HG03521 (cell line): ENCODE results near the gene ADGRD1.

ENCODE experiments used
- ATAC-seq: cut with Tn5 transposase; IDR thresholded peaks from one replicate; pipeline ENCODE4 v1.9.1; 2021; ENCODE audit warnings: mild to moderate bottlenecking, moderate library complexity; ENCODE audit not compliant: unreplicated experiment

ADGRD1 gene

GRCh38 chr12:130965214-130965613, 11.5 kb downstream of the ADGRD1 start:
- ATAC-seq, result no peak

- ATAC-seq, result no peak
Measured at GRCh38 chr12:130965668-130966067, 12.0 kb downstream of the ADGRD1 start.

DNA sequence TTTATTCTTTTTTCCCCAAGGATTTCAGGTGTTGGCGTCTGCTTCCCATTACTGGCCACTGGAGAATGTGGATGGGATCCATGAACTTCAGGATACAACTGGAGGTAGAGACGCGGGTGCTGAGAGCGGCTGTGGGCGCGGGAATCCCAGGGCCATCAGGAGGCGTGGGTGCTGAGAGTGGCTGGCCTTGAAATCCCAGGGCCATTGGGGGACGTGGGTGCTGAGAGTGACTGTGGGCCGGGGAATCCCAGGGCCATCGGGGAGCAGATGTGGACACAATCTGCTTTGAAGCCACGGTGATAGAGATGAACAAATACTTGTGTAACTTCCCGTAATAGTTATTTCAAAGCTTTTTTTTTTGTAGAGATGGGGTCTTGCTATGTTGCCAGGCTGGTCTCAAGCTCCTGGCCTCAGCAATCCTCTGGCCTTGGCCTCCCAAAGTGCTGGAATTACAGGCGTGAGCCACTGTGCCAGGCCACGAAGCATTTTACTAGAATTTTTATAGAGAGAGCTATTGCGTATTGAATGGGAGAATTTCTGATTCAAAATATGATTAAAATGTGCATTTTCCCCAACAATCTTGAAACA, 12.8 kb downstream of the ADGRD1 start:
- no peak for ATAC-seq

DNA sequence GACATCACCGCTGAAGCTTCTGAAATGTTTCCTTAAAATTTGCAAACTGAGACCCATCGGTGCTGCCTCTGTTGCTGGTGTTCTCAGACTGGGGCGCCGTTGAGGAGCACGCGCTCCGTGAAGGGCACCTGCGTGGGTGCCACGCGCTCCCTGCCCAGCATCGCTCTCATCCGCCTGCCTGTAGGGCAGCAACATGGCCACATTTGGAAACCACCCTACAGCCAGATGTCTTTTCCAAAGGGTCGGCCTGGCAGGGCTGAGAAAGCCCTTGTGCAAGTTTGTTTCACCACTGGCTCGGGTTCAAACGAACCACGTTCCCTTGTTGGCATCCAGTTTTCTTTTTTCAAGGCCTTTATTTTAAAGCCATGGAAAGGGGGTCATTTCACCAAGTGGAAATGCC, 13.9 kb downstream of the ADGRD1 start:
- ATAC-seq, result no peak

DNA sequence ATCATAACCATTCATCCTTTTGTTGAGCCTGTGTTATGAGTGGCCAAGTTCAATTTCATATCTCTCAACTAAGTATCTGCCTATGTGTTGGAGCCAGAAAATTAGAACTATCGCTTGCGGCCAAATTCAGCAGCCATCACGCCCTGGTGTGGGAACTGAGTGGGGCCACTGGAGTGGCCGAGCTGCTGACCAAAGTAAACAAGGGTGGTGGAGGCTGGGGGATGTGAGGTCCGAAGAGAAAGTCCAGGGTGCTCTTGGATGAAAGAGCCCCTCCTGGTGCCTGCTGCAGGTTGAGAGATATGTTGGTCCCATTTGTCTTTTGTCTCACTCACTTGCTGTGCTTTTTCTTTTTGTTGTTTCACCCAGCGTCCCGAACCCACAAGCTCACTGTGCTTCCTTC, 14.9 kb downstream of the ADGRD1 start:
- ATAC-seq, result no peak

GRCh38 chr12:130969223-130969622, 15.5 kb downstream of the ADGRD1 start:
- ATAC-seq, result no peak

DNA sequence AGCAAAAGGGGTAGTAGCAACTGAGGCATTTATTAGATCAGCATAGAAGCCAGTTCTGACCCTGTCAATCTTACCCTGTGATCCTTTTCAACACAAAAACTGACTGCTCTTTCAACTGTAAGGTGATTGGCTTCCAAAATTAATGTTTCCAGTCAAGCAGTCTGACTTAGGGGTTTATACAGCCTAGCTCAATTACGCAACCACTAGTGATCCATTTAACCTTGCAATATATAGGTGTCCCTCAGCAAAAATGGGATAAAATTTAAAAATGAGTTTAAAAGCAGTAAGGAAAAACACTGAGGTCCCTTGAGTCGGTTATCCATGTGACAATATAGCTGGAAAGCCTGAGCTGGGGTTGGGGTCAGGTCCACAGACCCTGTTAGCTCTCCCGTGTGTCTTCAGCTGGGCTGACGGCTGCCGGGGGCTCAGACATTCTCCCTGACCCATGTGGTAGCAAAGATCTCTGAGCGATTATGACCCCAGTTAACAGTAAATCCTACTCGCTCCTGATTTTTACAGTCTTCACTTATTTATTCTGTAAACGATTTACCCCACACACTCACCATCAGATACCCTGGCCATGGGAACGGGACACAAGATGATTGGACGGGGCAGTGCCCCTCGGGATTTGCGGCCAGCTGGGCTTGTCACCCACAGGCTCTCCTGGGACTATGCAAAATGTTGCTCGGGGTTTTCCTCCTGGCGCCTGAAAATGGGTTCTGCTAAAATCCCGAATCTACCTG, 16.6 kb downstream of the ADGRD1 start:
- no peak for ATAC-seq

DNA sequence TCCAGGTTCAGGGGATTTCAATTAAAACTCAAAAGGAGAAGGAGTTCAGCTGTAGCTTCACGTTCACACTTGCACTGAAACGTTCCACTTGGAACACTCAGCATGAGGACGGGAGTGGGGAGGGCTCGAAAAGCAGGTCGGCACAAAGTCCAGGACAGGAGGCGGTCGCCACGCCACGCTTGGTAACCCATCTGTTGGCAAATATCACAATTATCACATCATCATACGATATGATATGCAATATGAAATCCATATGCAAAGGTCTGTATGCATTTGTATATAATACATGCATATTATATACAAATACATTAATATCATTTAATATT, 17.2 kb downstream of the ADGRD1 start:
- no peak for ATAC-seq

- no peak for ATAC-seq
Measured at GRCh38 chr12:130971925-130972585, 18.3 kb downstream of the ADGRD1 start.

- ATAC-seq, result no peak
Measured at GRCh38 chr12:130972586-130972950, 18.9 kb downstream of the ADGRD1 start.

GRCh38 chr12:130973109-130973508, 19.4 kb downstream of the ADGRD1 start:
- ATAC-seq, result no peak

DNA sequence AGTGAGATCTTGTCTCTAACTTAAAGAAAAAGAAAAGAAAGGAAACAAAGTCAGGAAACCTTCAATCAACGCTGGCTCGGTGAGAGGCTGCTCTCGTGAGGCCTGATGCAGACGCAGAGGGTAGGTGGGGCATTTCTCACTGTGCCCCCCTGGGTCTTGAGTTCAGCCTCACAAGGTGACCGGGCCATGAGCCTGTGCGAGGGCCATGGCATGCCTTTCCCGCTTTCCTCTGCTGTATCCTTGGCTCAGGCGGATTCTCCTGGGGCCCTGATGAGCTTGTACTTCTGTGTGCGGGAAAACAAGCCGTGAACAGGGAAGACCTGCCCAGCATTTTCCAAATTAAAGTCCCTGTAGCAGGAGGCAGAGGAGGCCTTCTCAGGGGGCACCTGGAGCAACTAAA, 20.2 kb downstream of the ADGRD1 start:
- no peak for ATAC-seq

- no peak for ATAC-seq
Measured at GRCh38 chr12:130975116-130975515, 21.4 kb downstream of the ADGRD1 start.

- ATAC-seq, result no peak
Measured at GRCh38 chr12:130976171-130976720, 22.5 kb downstream of the ADGRD1 start.

GRCh38 chr12:130977046-130977742, 23.5 kb downstream of the ADGRD1 start:
- ATAC-seq, result no peak

DNA sequence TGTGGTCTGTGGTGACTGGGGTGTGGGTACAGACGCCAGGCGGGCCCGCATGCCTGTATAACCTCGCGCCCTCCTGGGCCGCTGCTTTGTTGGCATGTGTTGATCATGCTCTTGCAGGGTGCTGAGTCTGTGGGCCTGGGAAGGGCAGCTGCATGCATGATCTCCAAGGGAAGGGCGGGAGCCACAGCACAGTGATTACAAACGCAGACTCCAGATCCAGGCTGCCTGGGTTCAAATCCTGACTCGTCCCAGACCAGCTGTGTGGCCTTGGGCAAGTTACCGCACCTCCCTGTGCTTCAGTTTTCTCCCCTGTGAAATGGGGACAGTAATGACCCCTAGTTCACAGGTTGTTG, 24.0 kb downstream of the ADGRD1 start:
- no peak for ATAC-seq

DNA sequence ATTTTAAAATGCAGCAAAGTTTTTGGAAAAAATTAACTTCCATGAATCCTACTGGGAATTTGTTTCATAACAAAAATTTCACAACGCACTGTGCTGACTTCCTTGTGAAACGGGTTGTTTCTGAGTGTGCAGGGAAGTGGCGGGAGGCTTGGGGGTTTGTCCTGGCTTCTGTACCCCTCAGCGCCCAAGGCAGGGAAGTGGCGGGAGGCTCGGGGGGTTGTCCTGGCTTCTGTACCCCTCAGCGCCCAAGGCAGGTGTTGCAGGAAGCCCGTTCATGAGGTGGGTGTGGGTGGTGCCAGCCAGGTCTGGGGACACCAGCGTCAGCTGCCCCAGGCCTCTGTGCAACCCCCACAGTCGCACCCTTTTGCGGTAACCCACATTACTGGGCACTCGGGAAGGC, 25.1 kb downstream of the ADGRD1 start:
- ATAC-seq, result no peak

DNA sequence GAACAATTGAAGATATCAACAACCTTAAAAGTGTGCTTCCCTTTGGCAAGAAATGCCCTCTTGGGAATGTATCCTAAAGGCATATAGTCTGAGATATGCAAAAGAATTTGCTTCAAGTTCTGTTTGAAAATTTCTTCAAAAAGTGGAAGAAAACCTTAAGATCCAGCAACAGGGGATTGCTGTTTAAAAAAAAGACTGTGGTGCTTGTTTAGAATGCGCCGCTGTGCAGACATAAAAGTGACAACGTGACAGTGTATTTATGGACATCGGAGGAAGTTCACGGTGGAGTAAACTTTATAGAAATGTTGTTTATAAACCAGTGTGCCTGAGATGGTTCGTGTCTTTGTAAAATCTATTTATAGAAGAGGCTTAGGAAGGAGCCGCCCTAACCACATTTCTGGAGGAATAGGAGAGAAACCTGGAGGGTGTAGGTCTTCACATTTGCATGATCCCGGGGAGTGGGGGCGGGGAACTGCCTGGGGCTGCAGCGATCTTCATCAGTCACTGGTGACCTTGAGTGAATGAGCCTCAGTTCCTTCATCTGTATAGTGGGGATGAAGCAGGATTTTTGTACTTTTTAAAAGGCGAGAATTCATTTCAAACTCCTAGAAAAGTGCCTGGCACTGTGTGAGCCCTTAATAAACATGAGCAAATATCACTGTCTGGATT, 27.5 kb downstream of the ADGRD1 start:
- ATAC-seq, result no peak

DNA sequence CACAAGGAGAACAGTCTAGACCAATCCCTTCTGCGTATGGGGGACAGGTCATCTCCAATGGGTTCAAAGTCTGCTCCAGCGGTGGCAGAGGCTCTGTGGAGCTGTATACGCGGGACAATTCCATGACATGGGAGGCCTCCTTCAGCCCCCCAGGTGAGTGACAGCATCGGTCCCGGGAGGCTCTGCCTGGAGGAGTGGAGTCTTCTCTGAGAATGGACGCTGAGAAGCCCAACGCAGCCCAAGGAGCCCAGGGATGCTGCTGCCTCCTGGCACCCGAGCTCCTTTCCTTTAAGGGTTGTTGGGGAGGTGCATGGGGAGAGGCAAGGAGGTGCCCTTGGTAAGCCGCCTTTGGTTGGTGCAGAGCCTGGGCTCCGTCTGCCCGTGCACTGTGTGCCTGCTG, 28.2 kb downstream of the ADGRD1 start:
- no peak for ATAC-seq

- no peak for ATAC-seq
Measured at GRCh38 chr12:130982565-130983225, 29.0 kb downstream of the ADGRD1 start.
